ENCODE data around the gene ANKRD34A. TPM values are rescaled to one million over a fixed set of nuclear protein-coding genes. Genes with fewer than 3 reads are reported as not detected.

The ANKRD34A gene
- total RNA-seq, 5 donors from 2014 or later (not counting 1 experiment from before 2014, with no cell fraction given): 0.68 to 3.5 (median 1.7) TPM

GRCh38 chr1:145995964-145996432 lies 31.6 kb upstream of the ANKRD34A start:
- peak overlapping the region; percentile 98 to 99 for H3K27ac Mint-ChIP-seq
- Histone ChIP-seq H3K36me3 (ENCODE audit: control insufficient read depth in 2 of 2, extremely low read depth in 1 of 2, insufficient read depth in 1 of 2, low read length in 1 of 2) (peaks cover 8 to 36% of the 10 kb centered on the region in 2 donors), H3K4me3 (ENCODE audit: control insufficient read depth in 1 of 2, extremely low read depth in 1 of 2, low read length in 1 of 2) (peak overlapping the region; percentile 83 to 100), H3K27me3 (replicated peaks in 1 of 2; ENCODE audit: control insufficient read depth in 2 of 2, extremely low read depth in 1 of 2, insufficient read depth in 2 of 2, low read length in 1 of 2) (no peaks in the 10 kb centered on the region), H3K9me3 (no peaks in the 10 kb centered on the region), H3K27ac (ENCODE audit: low read length) (peak overlapping the region; percentile 82), H3K4me1 (ENCODE audit: control insufficient read depth in 1 of 2, extremely low read depth in 1 of 2, insufficient read depth in 2 of 2, low read length in 2 of 2) (peaks cover 44 to 46% of the 10 kb centered on the region in 2 experiments)
- ATAC-seq (replicated peaks in 1 of 4) (no peak), DNase-seq (no peak)
- WGBS (ENCODE audit: insufficient coverage): 0% methylated on average over 1 of the region's 13 CpGs
- H3K4me1 Mint-ChIP-seq: peaks cover 65 to 71% (median 70%) of the 10 kb centered on the region in 3 donors
- no peaks in the 10 kb centered on the region for H3K27me3 Mint-ChIP-seq
- CTCF ChIA-PET: interaction anchor here in 1 of 2 donors (1.0 to 9.6 kb wide), 5 partner anchors 10 to 151 kb away, joined by 3 to 93 read pairs (median 4); partner anchors contain the start of gene NUDT17
- peak overlapping the region; percentile 96 to 98 (median 98) for H3K4me3 Mint-ChIP-seq
- no peaks in the 10 kb centered on the region for H3K9me3 Mint-ChIP-seq
- POLR2A ChIA-PET: interaction anchor here (0.5 to 2.5 kb wide), 14 partner anchors 9 to 715 kb away, joined by 3 to 15 read pairs (median 4); partner anchors contain the start of genes ANKRD34A (in 2 of the 2), POLR3GL (in 2 of the 2), LIX1L (in 1 of the 2) and RNF115 (in 1 of the 2)
- H3K36me3 Mint-ChIP-seq: peaks cover 48% of the 10 kb centered on the region

GRCh38 chr1:145995148-145995881 lies 30.9 kb upstream of the ANKRD34A start:
- Mint-ChIP-seq H3K27me3 (no peaks in the 10 kb centered on the region), H3K4me1 (peaks cover 68 to 78% (median 73%) of the 10 kb centered on the region in 3 donors), H3K36me3 (peaks cover 48% of the 10 kb centered on the region), H3K27ac (peak overlapping the region; percentile 98 to 99), H3K9me3 (no peaks in the 10 kb centered on the region), H3K4me3 (peak overlapping the region; percentile 96 to 98 (median 98))
- DNase-seq (no peak), ATAC-seq (replicated peaks in 1 of 4) (no peak)
- Histone ChIP-seq H3K4me1 (ENCODE audit: control insufficient read depth in 1 of 2, extremely low read depth in 1 of 2, insufficient read depth in 2 of 2, low read length in 2 of 2) (peaks cover 41 to 43% of the 10 kb centered on the region in 2 experiments), H3K27me3 (replicated peaks in 1 of 2; ENCODE audit: control insufficient read depth in 2 of 2, extremely low read depth in 1 of 2, insufficient read depth in 2 of 2, low read length in 1 of 2) (no peaks in the 10 kb centered on the region), H3K36me3 (ENCODE audit: control insufficient read depth in 2 of 2, extremely low read depth in 1 of 2, insufficient read depth in 1 of 2, low read length in 1 of 2) (peaks cover 8 to 36% of the 10 kb centered on the region in 2 donors), H3K9me3 (no peaks in the 10 kb centered on the region), H3K4me3 (ENCODE audit: control insufficient read depth in 1 of 2, extremely low read depth in 1 of 2, low read length in 1 of 2) (peak overlapping the region; percentile 83 to 100), H3K27ac (ENCODE audit: low read length) (peak overlapping the region; percentile 82)
- CTCF ChIA-PET: interaction anchor here in 1 of 2 donors (1.7 to 9.6 kb wide), 3 partner anchors 12 to 17 kb away, joined by 6 to 93 read pairs (median 13); no protein-coding TSS in a partner anchor
- POLR2A ChIA-PET: interaction anchor here in 1 of 2 donors (0.5 to 2.5 kb wide), 4 partner anchors 12 to 33 kb away, joined by 3 to 15 read pairs (median 10); no protein-coding TSS in a partner anchor
- WGBS (ENCODE audit: insufficient coverage): no CpG with 5 or more reads among the region's 8 CpGs

GRCh38 chr1:145994391-145995120 lies 30.2 kb upstream of the ANKRD34A start:
- ATAC-seq (replicated peaks in 1 of 4) (no peak), DNase-seq (peak in 1 of 35 experiments; percentile 42)
- H3K27me3 Mint-ChIP-seq: no peaks in the 10 kb centered on the region
- ChIA-PET POLR2A (interaction anchor here (0.5 to 2.5 kb wide), 5 partner anchors 12 to 36 kb away, joined by 3 to 15 read pairs (median 10); no protein-coding TSS in a partner anchor), CTCF (interaction anchor here in 1 of 2 donors (0.6 to 9.6 kb wide), 4 partner anchors 12 to 205 kb away, joined by 3 to 93 read pairs (median 4); no protein-coding TSS in a partner anchor)
- H3K36me3 Mint-ChIP-seq: peaks cover 48% of the 10 kb centered on the region
- WGBS (ENCODE audit: insufficient coverage): 17% methylated on average over 7 of the region's 10 CpGs
- Histone ChIP-seq H3K4me3 (ENCODE audit: control insufficient read depth in 1 of 2, extremely low read depth in 1 of 2, low read length in 1 of 2) (peak overlapping the region; percentile 83 to 100), H3K9me3 (no peaks in the 10 kb centered on the region), H3K27me3 (replicated peaks in 1 of 2; ENCODE audit: control insufficient read depth in 2 of 2, extremely low read depth in 1 of 2, insufficient read depth in 2 of 2, low read length in 1 of 2) (no peaks in the 10 kb centered on the region), H3K36me3 (ENCODE audit: control insufficient read depth in 2 of 2, extremely low read depth in 1 of 2, insufficient read depth in 1 of 2, low read length in 1 of 2) (peaks cover 8 to 36% of the 10 kb centered on the region in 2 donors), H3K4me1 (ENCODE audit: control insufficient read depth in 1 of 2, extremely low read depth in 1 of 2, insufficient read depth in 2 of 2, low read length in 2 of 2) (peaks cover 35 to 37% of the 10 kb centered on the region in 2 experiments), H3K27ac (ENCODE audit: low read length) (peak overlapping the region; percentile 82)
- H3K9me3 Mint-ChIP-seq: no peaks in the 10 kb centered on the region
- peaks cover 63 to 74% (median 70%) of the 10 kb centered on the region in 3 donors for H3K4me1 Mint-ChIP-seq
- H3K27ac Mint-ChIP-seq: peak overlapping the region; percentile 98 to 99
- peak overlapping the region; percentile 96 to 98 (median 98) for H3K4me3 Mint-ChIP-seq

GRCh38 chr1:145993618-145994390 lies 29.4 kb upstream of the ANKRD34A start:
- Histone ChIP-seq H3K9me3 (no peaks in the 10 kb centered on the region), H3K27ac (ENCODE audit: low read length) (peak overlapping the region; percentile 82), H3K4me1 (ENCODE audit: control insufficient read depth in 1 of 2, extremely low read depth in 1 of 2, insufficient read depth in 2 of 2, low read length in 2 of 2) (peaks cover 28 to 35% of the 10 kb centered on the region in 2 experiments), H3K36me3 (ENCODE audit: control insufficient read depth in 2 of 2, extremely low read depth in 1 of 2, insufficient read depth in 1 of 2, low read length in 1 of 2) (peaks cover 8 to 36% of the 10 kb centered on the region in 2 donors), H3K4me3 (ENCODE audit: control insufficient read depth in 1 of 2, extremely low read depth in 1 of 2, low read length in 1 of 2) (peak overlapping the region; percentile 83 to 100), H3K27me3 (replicated peaks in 1 of 2; ENCODE audit: control insufficient read depth in 2 of 2, extremely low read depth in 1 of 2, insufficient read depth in 2 of 2, low read length in 1 of 2) (no peaks in the 10 kb centered on the region)
- H3K4me3 Mint-ChIP-seq: peak overlapping the region; percentile 96 to 98 (median 98)
- ATAC-seq (replicated peaks in 1 of 4) (no peak), DNase-seq (no peak)
- peak overlapping the region; percentile 98 to 99 for H3K27ac Mint-ChIP-seq
- peaks cover 60 to 70% (median 68%) of the 10 kb centered on the region in 3 donors for H3K4me1 Mint-ChIP-seq
- CTCF ChIA-PET: interaction anchor here in 1 of 2 donors (1.1 to 9.6 kb wide), 3 partner anchors 12 to 15 kb away, joined by 3 to 93 read pairs (median 6); no protein-coding TSS in a partner anchor
- WGBS (ENCODE audit: insufficient coverage): no CpG with 5 or more reads among the region's 6 CpGs
- H3K9me3 Mint-ChIP-seq: no peaks in the 10 kb centered on the region
- POLR2A ChIA-PET: interaction anchor here in 1 of 2 donors (0.6 to 1.3 kb wide), 2 partner anchors 14 to 36 kb away, joined by 4 to 10 read pairs; no protein-coding TSS in a partner anchor
- H3K36me3 Mint-ChIP-seq: peaks cover 48% of the 10 kb centered on the region
- no peaks in the 10 kb centered on the region for H3K27me3 Mint-ChIP-seq

GRCh38 chr1:145992958-145993617 lies 28.7 kb upstream of the ANKRD34A start:
- ATAC-seq (replicated peaks in 1 of 4) (no peak), DNase-seq (no peak)
- H3K27ac Mint-ChIP-seq: peak overlapping the region; percentile 98 to 99
- peaks cover 59 to 70% (median 68%) of the 10 kb centered on the region in 3 donors for H3K4me1 Mint-ChIP-seq
- peak overlapping the region; percentile 96 to 98 (median 98) for H3K4me3 Mint-ChIP-seq
- Histone ChIP-seq H3K9me3 (no peaks in the 10 kb centered on the region), H3K27ac (ENCODE audit: low read length) (peak overlapping the region; percentile 82), H3K4me3 (ENCODE audit: control insufficient read depth in 1 of 2, extremely low read depth in 1 of 2, low read length in 1 of 2) (peak overlapping the region; percentile 83 to 100), H3K4me1 (ENCODE audit: control insufficient read depth in 1 of 2, extremely low read depth in 1 of 2, insufficient read depth in 2 of 2, low read length in 2 of 2) (peaks cover 28 to 34% of the 10 kb centered on the region in 2 experiments), H3K27me3 (replicated peaks in 1 of 2; ENCODE audit: control insufficient read depth in 2 of 2, extremely low read depth in 1 of 2, insufficient read depth in 2 of 2, low read length in 1 of 2) (no peaks in the 10 kb centered on the region), H3K36me3 (ENCODE audit: control insufficient read depth in 2 of 2, extremely low read depth in 1 of 2, insufficient read depth in 1 of 2, low read length in 1 of 2) (peaks cover 8 to 36% of the 10 kb centered on the region in 2 donors)
- ChIA-PET POLR2A (interaction anchor here in 1 of 2 donors (0.9 kb wide), 1 partner anchor 13 kb away, joined by 4 read pairs; no protein-coding TSS in a partner anchor), CTCF (interaction anchor here in 1 of 2 donors (1.1 to 9.6 kb wide), 3 partner anchors 13 to 15 kb away, joined by 6 to 93 read pairs (median 7); no protein-coding TSS in a partner anchor)
- no peaks in the 10 kb centered on the region for H3K27me3 Mint-ChIP-seq
- no peaks in the 10 kb centered on the region for H3K9me3 Mint-ChIP-seq
- no CpG with 5 or more reads among the region's 5 CpGs for WGBS (ENCODE audit: insufficient coverage)
- H3K36me3 Mint-ChIP-seq: peaks cover 48% of the 10 kb centered on the region

Measured in T-cell (primary cell).